Endothelial cell of umbilical vein (primary cell): ENCODE results near the gene DMTF1. TPM values are rescaled to one million over a fixed set of nuclear protein-coding genes. Genes with fewer than 3 reads are reported as not detected.

Source experiments
- BruUV-seq: library from RNA; stranded (reverse); fragments of 400-500 nt; replicated peaks from 2 replicates; lab custom pipeline; 2021; lab: Mats Ljungman, UMichigan
- CTCF ChIA-PET: fragments of 300-600, 350-600 bp; sonication (Branson Sonifier 250); formaldehyde crosslinking; loops from one replicate; lab custom pipeline; 2021; ENCODE audit warnings: antibody characterized with exemption, inconsistent platforms; lab: Charles Lee
- POLR2A ChIA-PET: fragments of 300-600, 350-600 bp; sonication (Branson Sonifier 250); formaldehyde crosslinking; loops from one replicate; lab custom pipeline; 2021; ENCODE audit warnings: antibody characterized with exemption, inconsistent platforms; lab: Charles Lee
- DNase-seq: peaks from one replicate; pipeline ENCODE4 v3.0.0-alpha.2; 2011; ENCODE audit warnings: low read depth, low spot score
- FAIRE-seq: peaks from 2 replicates; lab custom pipeline; 2011; peaks lifted over from hg19 to GRCh38; lab: Jason Lieb, UNC
- H2AFZ ChIP-seq: 2 replicates; pipeline ENCODE4 v1.6.0; 2012; ENCODE audit warnings: low read depth, low read length, control low read depth, inconsistent platforms
- H3K27ac ChIP-seq: 2 replicates; pipeline ENCODE4 v1.5.1; 2011; ENCODE audit warnings: low read depth, mild to moderate bottlenecking, control low read depth, low read length, moderate library complexity; ENCODE audit not compliant: insufficient read depth
- H3K27me3 ChIP-seq, 2 experiments: 2 replicates each; pipeline versions ENCODE4 v1.6.0 to v1.6.1; 2011; ENCODE audit warnings: low read length in 2 of 2, mixed read lengths in 1 of 2; ENCODE audit not compliant: control insufficient read depth in 2 of 2, insufficient read depth in 2 of 2
- H3K36me3 ChIP-seq, 2 experiments: 2 replicates in 1 of 2; 3 replicates in 1 of 2; pipeline ENCODE4 v1.5.1; 2011; ENCODE audit warnings: low read length in 2 of 2, mild to moderate bottlenecking in 1 of 2, moderate library complexity in 1 of 2; ENCODE audit not compliant: control insufficient read depth in 2 of 2, insufficient read depth in 2 of 2; ENCODE audit errors: extremely low read depth in 1 of 2
- H3K4me1 ChIP-seq: 3 replicates; pipeline ENCODE4 v1.5.1; 2011; ENCODE audit warnings: mild to moderate bottlenecking, low read length; ENCODE audit not compliant: control insufficient read depth, insufficient read depth; ENCODE audit errors: extremely low read depth
- H3K4me2 ChIP-seq: 2 replicates; pipeline ENCODE4 v1.6.1; 2011; ENCODE audit warnings: low read length, control low read depth, mixed read lengths; ENCODE audit not compliant: insufficient read depth
- H3K4me3 ChIP-seq, 3 experiments: fragments of 200-600 bp in 1 of 3; sonication (generic), shearing (Covaris generic) in 1 of 3; replicated peaks in 1 of 3; 2 replicates each; pipeline ENCODE4 v1.5.1; 2011 to 2016; ENCODE audit warnings: control low read depth in 3 of 3, low read length in 3 of 3, mild to moderate bottlenecking in 2 of 3, inconsistent platforms in 1 of 3, low read depth in 1 of 3, moderate library complexity in 1 of 3; ENCODE audit not compliant: insufficient read depth in 1 of 3
- H3K79me2 ChIP-seq: 2 replicates; pipeline ENCODE4 v1.6.0; 2012; ENCODE audit warnings: low read length, inconsistent platforms; ENCODE audit not compliant: control insufficient read depth, insufficient read depth
- H3K9ac ChIP-seq: replicated peaks from 2 replicates; pipeline ENCODE3; 2011; ENCODE audit warnings: low read length, control low read depth; ENCODE audit not compliant: insufficient read depth; ENCODE audit errors: extremely low read depth
- H3K9me1 ChIP-seq: replicated peaks from 3 replicates; pipeline ENCODE4 v1.6.0; 2011; ENCODE audit warnings: mild to moderate bottlenecking, low read length; ENCODE audit not compliant: control insufficient read depth, insufficient read depth; ENCODE audit errors: extremely low read depth
- H3K9me3 ChIP-seq: replicated peaks from 2 replicates; pipeline ENCODE4 v1.5.1; 2012; ENCODE audit warnings: low read length, inconsistent platforms; ENCODE audit not compliant: control insufficient read depth, insufficient read depth
- H4K20me1 ChIP-seq: replicated peaks from 2 replicates; pipeline ENCODE3; 2011; ENCODE audit warnings: mild to moderate bottlenecking, low read length; ENCODE audit not compliant: control insufficient read depth, insufficient read depth; ENCODE audit errors: extremely low read depth
- EZH2 ChIP-seq: IDR thresholded peaks from 2 replicates; pipeline ENCODE4 v1.6.1; 2012; ENCODE audit warnings: borderline replicate concordance, low read depth, mild to moderate bottlenecking, moderate library complexity, low read length, inconsistent platforms; ENCODE audit not compliant: severe bottlenecking
- FOS ChIP-seq: IDR thresholded peaks from 2 replicates; pipeline ENCODE4 v1.6.1; 2011; ENCODE audit warnings: mild to moderate bottlenecking, low read length, moderate library complexity, borderline replicate concordance; ENCODE audit not compliant: insufficient read depth
- GATA2 ChIP-seq: IDR thresholded peaks from 2 replicates; pipeline ENCODE4 v1.7.0; 2011; ENCODE audit warnings: low read depth, mild to moderate bottlenecking, moderate library complexity, mixed read lengths, low read length; ENCODE audit not compliant: insufficient read length, insufficient read depth
- JUN ChIP-seq: IDR thresholded peaks from 2 replicates; pipeline ENCODE4 v1.6.1; 2011; ENCODE audit warnings: borderline replicate concordance, low read depth; ENCODE audit not compliant: insufficient read length, insufficient read depth
- MYC ChIP-seq: IDR thresholded peaks from one replicate; pipeline ENCODE4 v1.6.1; 2011; ENCODE audit warnings: mild to moderate bottlenecking, low read depth, low read length
- POLR2A ChIP-seq: IDR thresholded peaks from 2 replicates; pipeline ENCODE4 v1.6.1; 2012; ENCODE audit warnings: low read depth, mild to moderate bottlenecking, control low read depth, low read length
- POLR2AphosphoS5 ChIP-seq: IDR thresholded peaks from 2 replicates; pipeline ENCODE4 v1.6.1; 2012; ENCODE audit warnings: low read depth, mild to moderate bottlenecking, control low read depth, low read length, moderate library complexity; ENCODE audit not compliant: insufficient read depth
- dilution Hi-C: fragments of 300-500 bp; cut with MboI; formaldehyde crosslinking; loops from one replicate; pipeline ENCODE4 v1.15.0; 2019; ENCODE audit warnings: low sequenced_read_pairs; ENCODE audit not compliant: extremely low pct_ligation_motif_present
- intact Hi-C: fragments of 100-400 bp; cut with micrococcal nuclease; formaldehyde crosslinking; loops from one replicate; pipeline ENCODE4 v1.10.0; 2022
- polyA plus RNA-seq, 4 experiments: library from polyadenylated mRNA; depleted of rRNA in 3 of 4; stranded (reverse) in 3 of 4; unstranded in 1 of 4; fragments of >200 nt; gene quantifications; 2 replicates each; pipeline versions ENCODE4 v1.2.1 to v1.2.3, GENCODE V29; 2011 to 2012; ENCODE audit warnings: missing spikeins in 1 of 4
- total RNA-seq: library from RNA; stranded (reverse); gene quantifications from 2 replicates; pipeline ENCODE4 v1.2.3, GENCODE V29; 2021
- TF ChIP-seq, protein P1 (sequence below), 2 donors: IDR thresholded peaks; 1 replicate in 1 of 2; 2 replicates in 1 of 2; pipeline ENCODE4 v1.5.1; 2011; ENCODE audit warnings: low read length in 2 of 2, mild to moderate bottlenecking in 2 of 2, moderate library complexity in 2 of 2, control low read depth in 1 of 2, inconsistent platforms in 1 of 2, low read depth in 1 of 2; ENCODE audit not compliant: insufficient read depth in 1 of 2; ENCODE audit errors: extremely low read depth in 1 of 2
- TF ChIP-seq, protein P2 (sequence below): IDR thresholded peaks from 2 replicates; pipeline ENCODE4 v1.6.1; 2011; ENCODE audit not compliant: insufficient read depth, insufficient read length

Gene DMTF1
- total and polyA plus RNA-seq, 2 donors (not counting 3 experiments of a cell fraction or from before 2014, with no cell fraction given), result 78.5 to 100.0 TPM

DNA sequence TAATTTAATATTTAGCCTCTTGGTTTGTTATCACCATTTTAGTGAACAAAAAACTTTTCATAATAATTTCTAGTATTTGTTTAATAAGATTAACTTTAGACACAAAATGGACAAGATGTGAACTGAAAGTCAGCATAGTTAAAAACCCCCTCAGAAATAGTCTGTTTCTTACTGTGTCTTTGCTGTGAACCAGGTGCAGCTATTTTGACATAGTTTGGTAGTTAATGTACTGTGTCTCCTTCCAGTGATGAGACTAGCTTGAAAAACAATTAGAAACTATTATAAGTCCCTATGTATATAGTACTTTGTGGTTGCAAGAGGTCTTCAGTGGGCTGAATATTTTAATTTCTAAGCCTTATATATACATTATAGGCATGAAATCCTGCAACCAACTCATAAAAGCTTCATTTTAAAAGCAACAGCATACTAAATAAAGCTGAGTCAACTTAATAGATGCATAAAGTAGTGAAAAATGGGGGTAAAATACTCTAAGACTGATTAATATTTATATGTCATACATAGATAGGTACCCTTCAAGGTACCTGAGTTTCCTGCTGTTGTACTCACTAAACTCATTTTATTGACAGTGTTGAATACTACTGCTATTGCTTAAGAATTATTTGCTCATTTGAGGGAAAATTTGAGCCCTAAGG, 19.2 kb downstream of the DMTF1 start:
- Histone ChIP-seq H3K9me3 (no peaks in the 10 kb centered on the region), H2AFZ (no peak overlapping the region), H3K4me1 (no peaks in the 10 kb centered on the region), H3K4me3 (no peak overlapping the region), H3K27ac (no peak overlapping the region), H3K79me2 (peaks cover 7% of the 10 kb centered on the region), H4K20me1 (no peaks in the 10 kb centered on the region), H3K9me1 (no peaks in the 10 kb centered on the region), H3K27me3 (no peaks in the 10 kb centered on the region), H3K36me3 (peaks cover 25 to 65% of the 10 kb centered on the region in 2 experiments), H3K9ac (no peak overlapping the region), H3K4me2 (no peak overlapping the region)
- POLR2A ChIA-PET, result no interaction called here
- no peak for TF ChIP-seq FOS
- no peak for TF ChIP-seq JUN
- TF ChIP-seq MYC, result no peak
- BruUV-seq, result no TSS peak
- FAIRE-seq (no peak), DNase-seq (no peak)
- CTCF ChIA-PET, result interaction anchor here (0.6 to 4.5 kb wide), 2 partner anchors 13 to 763 kb away, joined by 3 to 24 read pairs; no protein-coding TSS in a partner anchor
- dilution Hi-C loops, result no loop called here
- intact Hi-C loops, result loop anchor here (2.0 kb wide), 1 partner anchor 23 kb away; no protein-coding TSS in a partner anchor

DNA sequence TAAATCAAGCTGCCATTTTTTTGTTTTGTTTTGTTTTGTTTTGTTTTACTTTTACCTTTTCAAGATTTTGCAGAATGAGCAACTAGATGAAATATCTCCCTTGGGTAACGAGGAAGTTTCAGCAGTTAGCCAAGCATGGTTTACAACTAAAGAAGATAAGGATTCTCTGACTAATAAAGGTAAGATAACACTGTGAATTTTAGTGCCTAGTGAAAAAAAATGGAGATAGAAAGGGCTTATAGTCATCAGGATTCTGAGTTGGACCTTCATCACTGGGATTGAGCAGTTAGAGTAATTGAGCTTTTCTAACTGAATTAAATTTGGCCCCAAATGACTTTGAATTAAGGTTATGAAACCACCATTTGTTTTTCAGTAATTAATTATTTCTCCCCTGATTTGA, 21.2 kb downstream of the DMTF1 start:
- FAIRE-seq (no peak), DNase-seq (no peak)
- dilution Hi-C loops (no loop called here), intact Hi-C loops (no loop called here)
- POLR2A ChIA-PET, result interaction anchor here (1.0 kb wide), 1 partner anchor 20 kb away, joined by 3 read pairs; no protein-coding TSS in a partner anchor
- Histone ChIP-seq H3K9ac (no peak overlapping the region), H3K36me3 (peaks cover 20 to 55% of the 10 kb centered on the region in 2 experiments), H2AFZ (no peak overlapping the region), H3K4me1 (no peaks in the 10 kb centered on the region), H3K4me2 (no peak overlapping the region), H3K9me1 (no peaks in the 10 kb centered on the region), H4K20me1 (no peaks in the 10 kb centered on the region), H3K9me3 (no peaks in the 10 kb centered on the region), H3K4me3 (no peak overlapping the region), H3K27ac (no peak overlapping the region), H3K79me2 (peaks cover 16% of the 10 kb centered on the region), H3K27me3 (no peaks in the 10 kb centered on the region)
- TF ChIP-seq MYC, result no peak
- TF ChIP-seq GATA2, result no peak
- no peak for TF ChIP-seq JUN
- no peak for TF ChIP-seq POLR2A
- TF ChIP-seq, protein P1, sequence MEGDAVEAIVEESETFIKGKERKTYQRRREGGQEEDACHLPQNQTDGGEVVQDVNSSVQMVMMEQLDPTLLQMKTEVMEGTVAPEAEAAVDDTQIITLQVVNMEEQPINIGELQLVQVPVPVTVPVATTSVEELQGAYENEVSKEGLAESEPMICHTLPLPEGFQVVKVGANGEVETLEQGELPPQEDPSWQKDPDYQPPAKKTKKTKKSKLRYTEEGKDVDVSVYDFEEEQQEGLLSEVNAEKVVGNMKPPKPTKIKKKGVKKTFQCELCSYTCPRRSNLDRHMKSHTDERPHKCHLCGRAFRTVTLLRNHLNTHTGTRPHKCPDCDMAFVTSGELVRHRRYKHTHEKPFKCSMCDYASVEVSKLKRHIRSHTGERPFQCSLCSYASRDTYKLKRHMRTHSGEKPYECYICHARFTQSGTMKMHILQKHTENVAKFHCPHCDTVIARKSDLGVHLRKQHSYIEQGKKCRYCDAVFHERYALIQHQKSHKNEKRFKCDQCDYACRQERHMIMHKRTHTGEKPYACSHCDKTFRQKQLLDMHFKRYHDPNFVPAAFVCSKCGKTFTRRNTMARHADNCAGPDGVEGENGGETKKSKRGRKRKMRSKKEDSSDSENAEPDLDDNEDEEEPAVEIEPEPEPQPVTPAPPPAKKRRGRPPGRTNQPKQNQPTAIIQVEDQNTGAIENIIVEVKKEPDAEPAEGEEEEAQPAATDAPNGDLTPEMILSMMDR (IDR thresholded peaks at IDR 0.05; ENCODE audit: extremely low read depth in 1 of 2, insufficient read depth in 1 of 2, low read depth in 1 of 2, low read length in 2 of 2), result no peak
- no peak for TF ChIP-seq EZH2
- TF ChIP-seq, protein P2, sequence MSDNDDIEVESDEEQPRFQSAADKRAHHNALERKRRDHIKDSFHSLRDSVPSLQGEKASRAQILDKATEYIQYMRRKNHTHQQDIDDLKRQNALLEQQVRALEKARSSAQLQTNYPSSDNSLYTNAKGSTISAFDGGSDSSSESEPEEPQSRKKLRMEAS, result no peak
- TF ChIP-seq POLR2AphosphoS5, result no peak
- no peak for TF ChIP-seq FOS
- BruUV-seq, result no TSS peak
- CTCF ChIA-PET, result interaction anchor here (1.2 to 4.5 kb wide), 5 partner anchors 11 to 46 kb away, joined by 3 to 24 read pairs (median 4); partner anchors contain the start of gene TMEM243
